Measurements from ENCODE around the gene IL17RD. TPM values are rescaled to one million over a fixed set of nuclear protein-coding genes. Genes with fewer than 3 reads are reported as not detected.

Gene IL17RD
- total and polyA plus RNA-seq, 9 of the 15 experiments (the other 6 are each of a cell fraction or from before 2014, with no cell fraction given), result under 0.01 to 0.09 (median 0.04) TPM; not detected in 4

GRCh38 chr3:57169872-57170623 lies 4.9 kb upstream of the IL17RD start:
- in situ Hi-C loops (cut with MboI), result no loop called here
- H4K20me1 ChIP-seq (replicated peaks; ENCODE audit: control insufficient read depth, insufficient read depth, low read length), result no peaks in the 10 kb centered on the region
- WGBS (ENCODE audit: insufficient coverage, low coverage, missing lambda C conversion rate), result 13% methylated on average over 7 of the region's 40 CpGs
- H3K36me3 ChIP-seq (ENCODE audit: control insufficient read depth, insufficient read depth, low read length), result no peaks in the 10 kb centered on the region
- peak overlapping the region; percentile 35 for H3K4me3 ChIP-seq
- no TSS peak for BruUV-seq (replicated peaks)
- peak overlapping the region; percentile 65 for H3K4me2 ChIP-seq (ENCODE audit: insufficient read depth, low read length)
- peak overlapping the region; percentile 90 for H2AFZ ChIP-seq (ENCODE audit: low read depth, low read length)
- DNase-seq (ENCODE audit: extremely low read depth in 1 of 4, low spot score in 3 of 4) (peak; percentile 55 to 74 (median 56)), ATAC-seq (peak; percentile 87), FAIRE-seq (no peak)
- ChIA-PET POLR2A (interaction anchor here (0.7 kb wide), 1 partner anchor 16 kb away, joined by 3 read pairs; no protein-coding TSS in a partner anchor), CTCF (ENCODE audit: low intra/inter-chr PET ratio) (interaction anchor here (0.6 kb wide), 1 partner anchor 174 kb away, joined by 3 read pairs; no protein-coding TSS in a partner anchor)
- H3K9me1 ChIP-seq (ENCODE audit: control insufficient read depth, insufficient read depth, low read length), result no peaks in the 10 kb centered on the region
- no peak overlapping the region for H3K27ac ChIP-seq (ENCODE audit: extremely low read depth, low read depth, low read length)
- H3K79me2 ChIP-seq (ENCODE audit: control insufficient read depth, insufficient read depth, low read length), result no peaks in the 10 kb centered on the region
- no peaks in the 10 kb centered on the region for H3K9me3 ChIP-seq (replicated peaks; ENCODE audit: control insufficient read depth, insufficient read depth, low read depth, low read length)
- intact Hi-C loops (cut with micrococcal nuclease), result loop anchor here (2.0 to 10.0 kb wide), 4 partner anchors 57 to 225 kb away; partner anchors contain the start of gene APPL1
- peaks cover 0 to 17% of the 10 kb centered on the region in 2 experiments; a peak in 3 of 5 replicates for H3K27me3 ChIP-seq (ENCODE audit: control insufficient read depth in 2 of 2, insufficient read depth in 2 of 2, low read length in 2 of 2)
- H3K4me1 ChIP-seq (replicated peaks in 1 of 2; ENCODE audit: control insufficient read depth in 2 of 2, insufficient read depth in 2 of 2, low read length in 2 of 2), result peaks cover 0 to 10% of the 10 kb centered on the region in 2 experiments; a peak in 2 of 5 replicates
- peak overlapping the region; percentile 34 to 81; a peak in 3 of 4 replicates for H3K9ac ChIP-seq (ENCODE audit: insufficient read depth in 1 of 2, low read depth in 2 of 2, low read length in 2 of 2)
- TF ChIP-seq DACH1 (IDR thresholded peaks at IDR 0.05; ENCODE audit: partially characterized antibody), result no peak
- TF ChIP-seq ZFP30 (CRISPR knock-in tag; IDR thresholded peaks at IDR 0.05; ENCODE audit: borderline replicate concordance), result no peak
- TF ChIP-seq, protein P1, sequence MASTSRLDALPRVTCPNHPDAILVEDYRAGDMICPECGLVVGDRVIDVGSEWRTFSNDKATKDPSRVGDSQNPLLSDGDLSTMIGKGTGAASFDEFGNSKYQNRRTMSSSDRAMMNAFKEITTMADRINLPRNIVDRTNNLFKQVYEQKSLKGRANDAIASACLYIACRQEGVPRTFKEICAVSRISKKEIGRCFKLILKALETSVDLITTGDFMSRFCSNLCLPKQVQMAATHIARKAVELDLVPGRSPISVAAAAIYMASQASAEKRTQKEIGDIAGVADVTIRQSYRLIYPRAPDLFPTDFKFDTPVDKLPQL (IDR thresholded peaks at IDR 0.05; ENCODE audit: extremely low read depth, insufficient read length), result no peak
- TF ChIP-seq ETV1 (tag; conservative IDR thresholded peaks at IDR 0.05; ENCODE audit: low read depth), result peak; percentile 77
- no peak for TF ChIP-seq TEAD1 (CRISPR knock-in tag; IDR thresholded peaks at IDR 0.05)
- TF ChIP-seq C11orf30 (IDR thresholded peaks at IDR 0.05; ENCODE audit: low read depth), result no peak
- no peak for TF ChIP-seq KAT8 (IDR thresholded peaks at IDR 0.05; ENCODE audit: low read depth)
- no peak for TF ChIP-seq ILK (tag; IDR thresholded peaks at IDR 0.05; ENCODE audit: borderline replicate concordance, low read depth)
- no peak for TF ChIP-seq DIDO1 (tag; IDR thresholded peaks at IDR 0.05; ENCODE audit: low read depth)
- peak; percentile 41; the same call in 1 of the 2 replicates for TF ChIP-seq RFX1 (IDR thresholded peaks at IDR 0.05)
- no peak for TF ChIP-seq NR0B1 (IDR thresholded peaks at IDR 0.05; ENCODE audit: partially characterized antibody)
- TF ChIP-seq ZNF354B (CRISPR knock-in tag; IDR thresholded peaks at IDR 0.05), result no peak
- TF ChIP-seq TRIM28 (IDR thresholded peaks at IDR 0.05), result no peak
- no peak for TF ChIP-seq KLF1 (tag; IDR thresholded peaks at IDR 0.05)
- TF ChIP-seq CGGBP1 (CRISPR knock-in tag; IDR thresholded peaks at IDR 0.05), result no peak
- TF ChIP-seq SMC3 (conservative IDR thresholded peaks at IDR 0.05; ENCODE audit: insufficient read depth, low read depth, low read length), result peak; percentile 52
- TF ChIP-seq RBM34 (IDR thresholded peaks at IDR 0.05; ENCODE audit: borderline replicate concordance, insufficient read depth, low read length), result no peak
- peak; percentile 46 to 62 for TF ChIP-seq NRF1 (conservative IDR thresholded peaks at IDR 0.05 in 1 of 2, IDR thresholded peaks at IDR 0.05 in 1 of 2)
- TF ChIP-seq USF2 (CRISPR knock-in tag; IDR thresholded peaks at IDR 0.05), result no peak
- no peak for TF ChIP-seq ZNF12 (CRISPR knock-in tag; IDR thresholded peaks at IDR 0.05)

Data from K562 (cell line).